ENCODE measurements around the gene CMTR1. TPM values are rescaled to one million over a fixed set of nuclear protein-coding genes. Genes with fewer than 3 reads are reported as not detected.

Gene CMTR1
- total and polyA plus RNA-seq, 2 of the 13 experiments (the other 11 are each of a cell fraction or from before 2014, with no cell fraction given), result 19.7 to 55.2 TPM

DNA sequence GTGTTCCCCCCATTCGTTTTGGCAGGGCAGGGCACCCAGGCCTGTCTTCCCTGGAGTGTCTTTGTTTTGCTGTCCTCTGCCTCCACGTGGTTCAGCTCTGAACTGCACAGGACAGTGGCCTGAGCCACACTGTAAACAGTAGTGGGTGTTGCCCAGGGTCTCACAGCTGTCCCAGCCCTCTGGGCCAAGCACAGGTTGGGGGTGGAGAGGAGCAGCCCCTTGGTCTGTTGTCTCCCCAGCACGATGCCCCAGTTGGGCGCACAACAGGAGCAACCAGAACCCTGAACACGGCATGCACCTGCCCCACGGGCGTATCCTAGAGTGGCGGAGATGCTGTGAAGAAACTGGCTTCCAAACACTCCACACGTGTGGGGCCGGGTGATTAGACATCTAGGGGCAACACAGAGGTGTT, 52.3 kb downstream of the CMTR1 start (continued):
- TF ChIP-seq, protein P1, sequence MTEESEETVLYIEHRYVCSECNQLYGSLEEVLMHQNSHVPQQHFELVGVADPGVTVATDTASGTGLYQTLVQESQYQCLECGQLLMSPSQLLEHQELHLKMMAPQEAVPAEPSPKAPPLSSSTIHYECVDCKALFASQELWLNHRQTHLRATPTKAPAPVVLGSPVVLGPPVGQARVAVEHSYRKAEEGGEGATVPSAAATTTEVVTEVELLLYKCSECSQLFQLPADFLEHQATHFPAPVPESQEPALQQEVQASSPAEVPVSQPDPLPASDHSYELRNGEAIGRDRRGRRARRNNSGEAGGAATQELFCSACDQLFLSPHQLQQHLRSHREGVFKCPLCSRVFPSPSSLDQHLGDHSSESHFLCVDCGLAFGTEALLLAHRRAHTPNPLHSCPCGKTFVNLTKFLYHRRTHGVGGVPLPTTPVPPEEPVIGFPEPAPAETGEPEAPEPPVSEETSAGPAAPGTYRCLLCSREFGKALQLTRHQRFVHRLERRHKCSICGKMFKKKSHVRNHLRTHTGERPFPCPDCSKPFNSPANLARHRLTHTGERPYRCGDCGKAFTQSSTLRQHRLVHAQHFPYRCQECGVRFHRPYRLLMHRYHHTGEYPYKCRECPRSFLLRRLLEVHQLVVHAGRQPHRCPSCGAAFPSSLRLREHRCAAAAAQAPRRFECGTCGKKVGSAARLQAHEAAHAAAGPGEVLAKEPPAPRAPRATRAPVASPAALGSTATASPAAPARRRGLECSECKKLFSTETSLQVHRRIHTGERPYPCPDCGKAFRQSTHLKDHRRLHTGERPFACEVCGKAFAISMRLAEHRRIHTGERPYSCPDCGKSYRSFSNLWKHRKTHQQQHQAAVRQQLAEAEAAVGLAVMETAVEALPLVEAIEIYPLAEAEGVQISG (CRISPR knock-in tag; IDR thresholded peaks at IDR 0.05), result 0 out of 2 replicates have a peak, but pooled peaks have one; percentile 12
- TF ChIP-seq, protein P2, sequence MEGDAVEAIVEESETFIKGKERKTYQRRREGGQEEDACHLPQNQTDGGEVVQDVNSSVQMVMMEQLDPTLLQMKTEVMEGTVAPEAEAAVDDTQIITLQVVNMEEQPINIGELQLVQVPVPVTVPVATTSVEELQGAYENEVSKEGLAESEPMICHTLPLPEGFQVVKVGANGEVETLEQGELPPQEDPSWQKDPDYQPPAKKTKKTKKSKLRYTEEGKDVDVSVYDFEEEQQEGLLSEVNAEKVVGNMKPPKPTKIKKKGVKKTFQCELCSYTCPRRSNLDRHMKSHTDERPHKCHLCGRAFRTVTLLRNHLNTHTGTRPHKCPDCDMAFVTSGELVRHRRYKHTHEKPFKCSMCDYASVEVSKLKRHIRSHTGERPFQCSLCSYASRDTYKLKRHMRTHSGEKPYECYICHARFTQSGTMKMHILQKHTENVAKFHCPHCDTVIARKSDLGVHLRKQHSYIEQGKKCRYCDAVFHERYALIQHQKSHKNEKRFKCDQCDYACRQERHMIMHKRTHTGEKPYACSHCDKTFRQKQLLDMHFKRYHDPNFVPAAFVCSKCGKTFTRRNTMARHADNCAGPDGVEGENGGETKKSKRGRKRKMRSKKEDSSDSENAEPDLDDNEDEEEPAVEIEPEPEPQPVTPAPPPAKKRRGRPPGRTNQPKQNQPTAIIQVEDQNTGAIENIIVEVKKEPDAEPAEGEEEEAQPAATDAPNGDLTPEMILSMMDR (CRISPR knock-in tag; IDR thresholded peaks at IDR 0.05), result peak; percentile 41
- TF ChIP-seq XRCC5 (optimal IDR thresholded peaks at IDR 0.05; ENCODE audit: low read length) (peak; percentile 35), MYC (CRISPR knock-in tag; IDR thresholded peaks at IDR 0.05; ENCODE audit: borderline replicate concordance) (0 out of 2 replicates have a peak, but pooled peaks have one; percentile 21), KLF16 (CRISPR knock-in tag; IDR thresholded peaks at IDR 0.05) (no peak)

DNA sequence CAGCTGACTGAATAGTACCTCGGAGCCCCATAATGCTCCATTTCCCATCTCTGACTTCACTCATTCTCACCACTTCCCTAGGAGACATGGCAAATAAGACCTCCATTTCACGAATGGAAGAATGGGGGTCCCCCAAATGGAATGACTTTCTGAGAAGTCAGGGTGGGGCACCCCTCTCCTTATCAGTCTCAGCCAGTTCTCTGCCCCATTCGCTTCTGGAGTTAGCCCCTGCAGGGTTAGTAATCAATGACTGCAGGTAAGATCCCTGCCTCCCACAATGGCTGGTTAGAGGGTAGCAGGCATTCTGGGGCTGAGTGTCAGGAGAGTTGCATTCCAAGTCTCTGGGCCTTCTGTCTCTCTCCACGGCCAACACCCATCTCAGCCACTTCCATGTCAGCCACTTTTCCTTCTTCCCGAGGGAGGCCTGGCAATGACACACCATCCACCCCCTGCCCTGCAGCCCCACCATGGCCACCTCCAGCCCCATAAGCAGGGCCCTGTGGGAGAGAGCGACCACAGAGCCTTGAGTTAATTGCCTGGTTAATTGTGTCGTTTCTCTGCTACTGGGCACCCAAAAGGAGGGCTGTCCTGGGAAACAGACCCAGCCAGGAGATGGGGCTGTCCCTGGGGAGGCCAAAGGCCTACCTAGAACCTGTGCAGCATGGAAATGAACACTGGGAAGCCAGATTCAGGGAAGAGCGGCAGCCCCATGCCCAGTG, 53.3 kb downstream of the CMTR1 start:
- no peak overlapping the region for H3K27ac ChIP-seq (ENCODE audit: extremely low read length, insufficient read depth, low read length)
- H3K9ac ChIP-seq (ENCODE audit: insufficient read depth, low read depth, low read length), result no peak overlapping the region
- no peak for FAIRE-seq
- CTCF ChIA-PET (ENCODE audit: low intra/inter-chr PET ratio, low total read pairs), result interaction anchor here (1.0 to 3.1 kb wide), 2 partner anchors 74 to 80 kb away, joined by 3 to 28 read pairs; no protein-coding TSS in a partner anchor
- no peaks in the 10 kb centered on the region for H3K27me3 ChIP-seq (ENCODE audit: control insufficient read depth in 1 of 2, insufficient read depth in 2 of 2, low read length in 2 of 2)
- H2AFZ ChIP-seq (ENCODE audit: low read length), result no peak overlapping the region
- H3K4me1 ChIP-seq (ENCODE audit: insufficient read depth, low read length), result peaks cover 11% of the 10 kb centered on the region
- no peak overlapping the region for H3K4me3 ChIP-seq (replicated peaks in 1 of 3; ENCODE audit: insufficient read depth in 1 of 3, low read depth in 2 of 3, low read length in 3 of 3)
- H3K79me2 ChIP-seq (ENCODE audit: insufficient read depth, low read length), result no peaks in the 10 kb centered on the region
- WGBS (ENCODE audit: low lambda C conversion rate), result 95% methylated on average over 8 of the region's 8 CpGs
- BruUV-seq (replicated peaks), result no TSS peak
- no peak overlapping the region for H3K4me2 ChIP-seq (ENCODE audit: low read depth, low read length)
- POLR2A ChIA-PET, result no interaction called here
- no peaks in the 10 kb centered on the region for H4K20me1 ChIP-seq (ENCODE audit: insufficient read depth, low read length)
- no peaks in the 10 kb centered on the region for H3K9me3 ChIP-seq (ENCODE audit: low read length)
- H3K36me3 ChIP-seq (replicated peaks in 1 of 2; ENCODE audit: control insufficient read depth in 1 of 2, insufficient read depth in 2 of 2, low read length in 2 of 2), result peaks cover 21 to 23% of the 10 kb centered on the region in 2 experiments; a peak in 4 of 5 replicates
- no peak for ATAC-seq
- no peak for DNase-seq (ENCODE audit: low spot score)
- intact Hi-C loops (cut with micrococcal nuclease; ENCODE audit: unreplicated experiment), result no loop called here
- in situ Hi-C loops (cut with HindIII; ENCODE audit: extremely low pct_ligation_motif_present, low pct_unique_long_range_greater_than_20kb), result loop anchor here (5.0 kb wide), 1 partner anchor 81 kb away; no protein-coding TSS in a partner anchor
- no peak for TF ChIP-seq ZNF562 (CRISPR knock-in tag; IDR thresholded peaks at IDR 0.05; ENCODE audit: borderline replicate concordance)
- no peak for TF ChIP-seq MXI1 (IDR thresholded peaks at IDR 0.05; ENCODE audit: borderline replicate concordance, low read depth, low read length)
- TF ChIP-seq ZNF883 (CRISPR knock-in tag; IDR thresholded peaks at IDR 0.05; ENCODE audit: not compliant biosample characterization), result no peak
- TF ChIP-seq, protein P3, sequence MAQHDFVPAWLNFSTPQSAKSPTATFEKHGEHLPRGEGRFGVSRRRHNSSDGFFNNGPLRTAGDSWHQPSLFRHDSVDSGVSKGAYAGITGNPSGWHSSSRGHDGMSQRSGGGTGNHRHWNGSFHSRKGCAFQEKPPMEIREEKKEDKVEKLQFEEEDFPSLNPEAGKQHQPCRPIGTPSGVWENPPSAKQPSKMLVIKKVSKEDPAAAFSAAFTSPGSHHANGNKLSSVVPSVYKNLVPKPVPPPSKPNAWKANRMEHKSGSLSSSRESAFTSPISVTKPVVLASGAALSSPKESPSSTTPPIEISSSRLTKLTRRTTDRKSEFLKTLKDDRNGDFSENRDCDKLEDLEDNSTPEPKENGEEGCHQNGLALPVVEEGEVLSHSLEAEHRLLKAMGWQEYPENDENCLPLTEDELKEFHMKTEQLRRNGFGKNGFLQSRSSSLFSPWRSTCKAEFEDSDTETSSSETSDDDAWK (CRISPR knock-in tag; IDR thresholded peaks at IDR 0.05), result no peak
- TF ChIP-seq, protein P4, sequence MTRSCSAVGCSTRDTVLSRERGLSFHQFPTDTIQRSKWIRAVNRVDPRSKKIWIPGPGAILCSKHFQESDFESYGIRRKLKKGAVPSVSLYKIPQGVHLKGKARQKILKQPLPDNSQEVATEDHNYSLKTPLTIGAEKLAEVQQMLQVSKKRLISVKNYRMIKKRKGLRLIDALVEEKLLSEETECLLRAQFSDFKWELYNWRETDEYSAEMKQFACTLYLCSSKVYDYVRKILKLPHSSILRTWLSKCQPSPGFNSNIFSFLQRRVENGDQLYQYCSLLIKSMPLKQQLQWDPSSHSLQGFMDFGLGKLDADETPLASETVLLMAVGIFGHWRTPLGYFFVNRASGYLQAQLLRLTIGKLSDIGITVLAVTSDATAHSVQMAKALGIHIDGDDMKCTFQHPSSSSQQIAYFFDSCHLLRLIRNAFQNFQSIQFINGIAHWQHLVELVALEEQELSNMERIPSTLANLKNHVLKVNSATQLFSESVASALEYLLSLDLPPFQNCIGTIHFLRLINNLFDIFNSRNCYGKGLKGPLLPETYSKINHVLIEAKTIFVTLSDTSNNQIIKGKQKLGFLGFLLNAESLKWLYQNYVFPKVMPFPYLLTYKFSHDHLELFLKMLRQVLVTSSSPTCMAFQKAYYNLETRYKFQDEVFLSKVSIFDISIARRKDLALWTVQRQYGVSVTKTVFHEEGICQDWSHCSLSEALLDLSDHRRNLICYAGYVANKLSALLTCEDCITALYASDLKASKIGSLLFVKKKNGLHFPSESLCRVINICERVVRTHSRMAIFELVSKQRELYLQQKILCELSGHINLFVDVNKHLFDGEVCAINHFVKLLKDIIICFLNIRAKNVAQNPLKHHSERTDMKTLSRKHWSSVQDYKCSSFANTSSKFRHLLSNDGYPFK (CRISPR knock-in tag; IDR thresholded peaks at IDR 0.05; ENCODE audit: borderline replicate concordance), result no peak

All from HepG2 (cell line).